ENCODE data around the gene UFM1.
"Not testable (repeated sequence)": the region's sequence is repeated elsewhere in the genome, so short reads cannot be mapped to it uniquely, and the experiment has no call there.

The UFM1 gene

DNA sequence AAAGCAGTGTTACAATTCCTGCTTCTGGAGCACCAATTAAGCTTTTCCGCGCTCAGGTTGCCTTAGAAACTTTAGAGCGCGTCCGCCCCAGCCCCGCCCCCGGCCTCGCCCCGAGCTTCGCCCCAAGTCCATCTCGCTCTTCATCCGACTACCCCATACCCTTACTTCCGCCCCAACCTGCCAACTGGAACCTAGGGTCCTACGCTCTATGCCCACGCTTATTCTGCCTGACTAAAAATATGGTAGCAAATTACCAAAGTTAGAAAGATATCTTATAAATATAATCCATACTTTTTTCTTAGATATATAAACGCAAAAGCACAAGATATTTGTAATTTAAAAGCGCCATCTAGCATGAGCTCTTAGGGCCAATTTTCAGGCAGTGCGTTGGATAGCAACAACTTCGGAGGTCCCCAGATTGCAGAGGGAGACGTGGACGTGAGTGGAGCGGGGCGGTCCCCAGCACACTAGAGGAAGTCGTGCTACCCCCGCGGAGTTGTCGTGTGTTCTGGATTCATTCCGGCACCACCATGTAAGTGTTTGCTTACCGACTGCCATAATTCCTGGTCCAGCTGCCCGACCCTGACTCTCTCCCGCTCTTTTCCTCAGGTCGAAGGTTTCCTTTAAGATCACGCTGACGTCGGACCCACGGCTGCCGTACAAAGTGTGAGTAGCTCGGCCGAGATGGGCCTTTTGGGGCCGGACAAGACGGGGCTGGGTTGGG, at the start of gene UFM1:
UFM1 (plus strand) TSS at position 462 of the 724 bp plus-strand sequence; CDS start at position 531, 69 bp downstream.
- Histone ChIP-seq H3K4me3 (ENCODE audit: low read length) (peak within 1 kb of the TSS; percentile 95), H3K9me3 (ENCODE audit: control insufficient read depth, insufficient read depth, low read length) (no peaks in the 10 kb centered on the region), H3K36me3 (ENCODE audit: control insufficient read depth, insufficient read depth, low read length) (peaks cover 2% of the 10 kb centered on the region; the same call in 1 of the 2 replicates), H3K27ac (ENCODE audit: low read length) (no peak within 1 kb of the TSS), H3K4me1 (ENCODE audit: control insufficient read depth, insufficient read depth, low read length) (no peaks in the 10 kb centered on the region), H3K27me3 (ENCODE audit: control insufficient read depth, insufficient read depth, low read length) (no peaks in the 10 kb centered on the region)
- DNase-seq (ENCODE audit: low read depth, low spot score): peak; percentile 76
- no CpG with 5 or more reads among the region's 41 CpGs for WGBS (ENCODE audit: insufficient coverage, insufficient read length)

- no peaks in the 10 kb centered on the region for H3K36me3 ChIP-seq (ENCODE audit: control insufficient read depth, insufficient read depth, low read length)
- H3K27me3 ChIP-seq (ENCODE audit: control insufficient read depth, insufficient read depth, low read length): no peaks in the 10 kb centered on the region
- WGBS (ENCODE audit: insufficient coverage, insufficient read length): no CpG with 5 or more reads among the region's 4 CpGs
- no peak overlapping the region for H3K4me3 ChIP-seq (ENCODE audit: low read length)
- H3K4me1 ChIP-seq (ENCODE audit: control insufficient read depth, insufficient read depth, low read length): no peaks in the 10 kb centered on the region
- no peaks in the 10 kb centered on the region for H3K9me3 ChIP-seq (ENCODE audit: control insufficient read depth, insufficient read depth, low read length)
- no peak overlapping the region for H3K27ac ChIP-seq (ENCODE audit: low read length)
- no peak for DNase-seq (ENCODE audit: low read depth, low spot score)
Measured at GRCh38 chr13:38301236-38301635, 48.4 kb upstream of the UFM1 start.

DNA sequence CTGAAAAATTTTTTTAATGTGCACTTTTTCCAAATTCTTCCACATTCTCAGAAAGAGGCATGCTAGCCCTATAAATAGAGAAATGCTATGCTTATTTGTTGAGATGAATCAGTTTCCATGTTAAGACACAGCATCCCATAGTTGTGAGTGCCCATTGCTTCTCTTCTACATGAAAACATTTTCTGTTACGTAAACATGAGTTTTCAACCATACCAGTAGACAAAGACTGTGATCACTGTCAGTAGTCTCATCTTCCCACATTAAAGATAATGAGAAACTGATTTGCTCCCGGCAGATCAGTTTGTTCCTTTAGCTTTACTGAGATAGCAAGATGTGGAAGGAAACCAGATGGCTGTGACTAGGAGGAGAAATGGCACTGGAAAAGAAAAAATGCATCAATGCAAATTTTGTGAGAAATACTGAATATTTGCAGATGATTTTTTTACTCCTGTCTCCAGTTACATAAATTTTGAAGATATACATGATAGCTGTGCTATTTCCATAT, 45.8 kb upstream of the UFM1 start:
- no peak for DNase-seq (ENCODE audit: low read depth, low spot score)
- Histone ChIP-seq H3K36me3 (ENCODE audit: control insufficient read depth, insufficient read depth, low read length) (no peaks in the 10 kb centered on the region), H3K27ac (ENCODE audit: low read length) (no peak overlapping the region), H3K27me3 (ENCODE audit: control insufficient read depth, insufficient read depth, low read length) (no peaks in the 10 kb centered on the region), H3K4me1 (ENCODE audit: control insufficient read depth, insufficient read depth, low read length) (no peaks in the 10 kb centered on the region), H3K9me3 (ENCODE audit: control insufficient read depth, insufficient read depth, low read length) (no peaks in the 10 kb centered on the region), H3K4me3 (ENCODE audit: low read length) (no peak overlapping the region)
- no CpG with 5 or more reads among the region's 2 CpGs for WGBS (ENCODE audit: insufficient coverage, insufficient read length)

GRCh38 chr13:38308736-38309135, 40.9 kb upstream of the UFM1 start:
- Histone ChIP-seq H3K36me3 (ENCODE audit: control insufficient read depth, insufficient read depth, low read length) (no peaks in the 10 kb centered on the region), H3K27me3 (ENCODE audit: control insufficient read depth, insufficient read depth, low read length) (no peaks in the 10 kb centered on the region), H3K4me1 (ENCODE audit: control insufficient read depth, insufficient read depth, low read length) (no peaks in the 10 kb centered on the region), H3K9me3 (ENCODE audit: control insufficient read depth, insufficient read depth, low read length) (no peaks in the 10 kb centered on the region), H3K4me3 (ENCODE audit: low read length) (no peak overlapping the region), H3K27ac (ENCODE audit: low read length) (no peak overlapping the region)
- no CpG with 5 or more reads among the region's 2 CpGs for WGBS (ENCODE audit: insufficient coverage, insufficient read length)
- DNase-seq (ENCODE audit: low read depth, low spot score): no peak

GRCh38 chr13:38309397-38309796, 40.3 kb upstream of the UFM1 start:
- DNase-seq (ENCODE audit: low read depth, low spot score): no peak

DNA sequence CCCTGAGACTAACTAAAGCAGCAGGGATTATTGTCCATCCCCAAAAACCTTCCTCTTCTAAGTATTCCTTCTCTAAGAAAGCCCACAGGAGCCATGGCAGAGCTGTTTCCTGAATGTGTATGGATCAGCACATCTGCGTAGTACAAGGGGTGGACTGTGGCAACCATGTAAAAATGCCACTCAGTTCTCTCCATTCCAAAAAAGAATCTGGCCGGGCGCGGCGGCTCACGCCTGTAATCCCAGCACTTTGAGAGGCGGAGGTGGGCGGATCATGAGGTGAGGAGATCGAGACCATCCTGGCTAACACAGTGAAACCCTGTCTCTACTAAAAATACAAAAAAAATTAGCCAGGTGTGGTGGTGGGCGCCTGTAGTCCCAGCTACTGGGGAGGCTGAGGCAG, 38.5 kb upstream of the UFM1 start:
- not testable (repeated sequence) for H3K9me3 ChIP-seq (ENCODE audit: control insufficient read depth, insufficient read depth, low read length); H3K27me3 ChIP-seq (ENCODE audit: control insufficient read depth, insufficient read depth, low read length); H3K36me3 ChIP-seq (ENCODE audit: control insufficient read depth, insufficient read depth, low read length); H3K4me3 ChIP-seq (ENCODE audit: low read length); H3K27ac ChIP-seq (ENCODE audit: low read length); H3K4me1 ChIP-seq (ENCODE audit: control insufficient read depth, insufficient read depth, low read length); DNase-seq (ENCODE audit: low read depth, low spot score)
- WGBS (ENCODE audit: insufficient coverage, insufficient read length): no CpG with 5 or more reads among the region's 10 CpGs

More at GRCh38 chr13:38309397-38309796, 40.3 kb upstream of the UFM1 start:
- H3K36me3 ChIP-seq (ENCODE audit: control insufficient read depth, insufficient read depth, low read length): no peaks in the 10 kb centered on the region
- H3K9me3 ChIP-seq (ENCODE audit: control insufficient read depth, insufficient read depth, low read length): no peaks in the 10 kb centered on the region
- no peak overlapping the region for H3K4me3 ChIP-seq (ENCODE audit: low read length)
- no peak overlapping the region for H3K27ac ChIP-seq (ENCODE audit: low read length)
- H3K4me1 ChIP-seq (ENCODE audit: control insufficient read depth, insufficient read depth, low read length): no peaks in the 10 kb centered on the region
- no peaks in the 10 kb centered on the region for H3K27me3 ChIP-seq (ENCODE audit: control insufficient read depth, insufficient read depth, low read length)

GRCh38 chr13:38316129-38316528, 33.5 kb upstream of the UFM1 start:
- DNase-seq (ENCODE audit: low read depth, low spot score): no peak
- no peaks in the 10 kb centered on the region for H3K9me3 ChIP-seq (ENCODE audit: control insufficient read depth, insufficient read depth, low read length)
- no peak overlapping the region for H3K27ac ChIP-seq (ENCODE audit: low read length)
- no peaks in the 10 kb centered on the region for H3K4me1 ChIP-seq (ENCODE audit: control insufficient read depth, insufficient read depth, low read length)
- H3K27me3 ChIP-seq (ENCODE audit: control insufficient read depth, insufficient read depth, low read length): no peaks in the 10 kb centered on the region
- H3K36me3 ChIP-seq (ENCODE audit: control insufficient read depth, insufficient read depth, low read length): no peaks in the 10 kb centered on the region
- H3K4me3 ChIP-seq (ENCODE audit: low read length): no peak overlapping the region

- no peaks in the 10 kb centered on the region for H3K27me3 ChIP-seq (ENCODE audit: control insufficient read depth, insufficient read depth, low read length)
- H3K36me3 ChIP-seq (ENCODE audit: control insufficient read depth, insufficient read depth, low read length): no peaks in the 10 kb centered on the region
- H3K4me1 ChIP-seq (ENCODE audit: control insufficient read depth, insufficient read depth, low read length): no peaks in the 10 kb centered on the region
- no peak overlapping the region for H3K27ac ChIP-seq (ENCODE audit: low read length)
- H3K9me3 ChIP-seq (ENCODE audit: control insufficient read depth, insufficient read depth, low read length): no peaks in the 10 kb centered on the region
- H3K4me3 ChIP-seq (ENCODE audit: low read length): no peak overlapping the region
- no peak for DNase-seq (ENCODE audit: low read depth, low spot score)
- WGBS (ENCODE audit: insufficient coverage, insufficient read length): no CpG with 5 or more reads among the region's 5 CpGs
Measured at GRCh38 chr13:38321654-38322053, 28.0 kb upstream of the UFM1 start.

- no peak for DNase-seq (ENCODE audit: low read depth, low spot score)
- H3K27ac ChIP-seq (ENCODE audit: low read length): no peak overlapping the region
- no CpG with 5 or more reads among the region's 1 CpG for WGBS (ENCODE audit: insufficient coverage, insufficient read length)
- no peak overlapping the region for H3K4me3 ChIP-seq (ENCODE audit: low read length)
- H3K27me3 ChIP-seq (ENCODE audit: control insufficient read depth, insufficient read depth, low read length): no peaks in the 10 kb centered on the region
- H3K9me3 ChIP-seq (ENCODE audit: control insufficient read depth, insufficient read depth, low read length): no peaks in the 10 kb centered on the region
- no peaks in the 10 kb centered on the region for H3K4me1 ChIP-seq (ENCODE audit: control insufficient read depth, insufficient read depth, low read length)
- no peaks in the 10 kb centered on the region for H3K36me3 ChIP-seq (ENCODE audit: control insufficient read depth, insufficient read depth, low read length)
Measured at GRCh38 chr13:38325426-38325825, 24.2 kb upstream of the UFM1 start.

GRCh38 chr13:38328699-38329098, 21.0 kb upstream of the UFM1 start:
- H3K27ac ChIP-seq (ENCODE audit: low read length): no peak overlapping the region
- no peaks in the 10 kb centered on the region for H3K9me3 ChIP-seq (ENCODE audit: control insufficient read depth, insufficient read depth, low read length)
- no peak for DNase-seq (ENCODE audit: low read depth, low spot score)
- H3K27me3 ChIP-seq (ENCODE audit: control insufficient read depth, insufficient read depth, low read length): no peaks in the 10 kb centered on the region
- no peak overlapping the region for H3K4me3 ChIP-seq (ENCODE audit: low read length)
- WGBS (ENCODE audit: insufficient coverage, insufficient read length): no CpG with 5 or more reads among the region's 2 CpGs
- H3K4me1 ChIP-seq (ENCODE audit: control insufficient read depth, insufficient read depth, low read length): no peaks in the 10 kb centered on the region
- no peaks in the 10 kb centered on the region for H3K36me3 ChIP-seq (ENCODE audit: control insufficient read depth, insufficient read depth, low read length)

DNA sequence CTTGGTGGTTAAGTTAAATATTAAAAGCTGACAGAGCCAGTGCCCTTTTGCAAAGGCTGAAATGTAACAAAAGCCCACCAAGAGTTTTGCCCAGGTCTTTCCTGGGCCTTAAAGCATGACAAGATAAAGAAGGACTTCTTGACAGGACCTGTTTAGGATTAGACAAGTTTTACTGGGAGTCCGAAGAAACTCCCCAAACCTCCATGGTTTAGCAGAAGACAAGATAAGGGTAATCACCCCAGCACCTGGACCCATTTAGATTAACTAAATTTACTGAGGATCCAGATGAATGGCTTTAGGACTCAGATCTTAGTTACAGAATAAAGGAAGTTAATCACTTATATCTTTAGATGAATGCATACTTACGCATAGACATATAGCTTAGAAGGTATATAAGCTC, 14.8 kb upstream of the UFM1 start:
- H3K27me3 ChIP-seq (ENCODE audit: control insufficient read depth, insufficient read depth, low read length): no peaks in the 10 kb centered on the region
- no peaks in the 10 kb centered on the region for H3K36me3 ChIP-seq (ENCODE audit: control insufficient read depth, insufficient read depth, low read length)
- H3K4me1 ChIP-seq (ENCODE audit: control insufficient read depth, insufficient read depth, low read length): no peaks in the 10 kb centered on the region
- no peak overlapping the region for H3K27ac ChIP-seq (ENCODE audit: low read length)
- no peaks in the 10 kb centered on the region for H3K9me3 ChIP-seq (ENCODE audit: control insufficient read depth, insufficient read depth, low read length)
- no peak for DNase-seq (ENCODE audit: low read depth, low spot score)
- no peak overlapping the region for H3K4me3 ChIP-seq (ENCODE audit: low read length)
- no CpG with 5 or more reads among the region's 2 CpGs for WGBS (ENCODE audit: insufficient coverage, insufficient read length)
